HG02571 (cell line): ENCODE measurements around the gene RAB3A.
"Not testable (repeated sequence)": the region's sequence is repeated elsewhere in the genome, so short reads cannot be mapped to it uniquely, and the experiment has no call there.

Experiments
- ATAC-seq: cut with Tn5 transposase; IDR thresholded peaks from one replicate; pipeline ENCODE4 v1.9.1; 2021; ENCODE audit warnings: mild to moderate bottlenecking, moderate library complexity; ENCODE audit not compliant: unreplicated experiment

RAB3A gene

GRCh38 chr19:18224525-18225354 lies 20.9 kb upstream of the RAB3A start:
- peak; percentile 85 for ATAC-seq

- no peak for ATAC-seq
These were observed 20.1 kb upstream of the RAB3A start for GRCh38 chr19:18223860-18224524.

GRCh38 chr19:18221815-18222725 lies 18.2 kb upstream of the RAB3A start:
- no peak for ATAC-seq

GRCh38 chr19:18220632-18221275 lies 16.9 kb upstream of the RAB3A start:
- ATAC-seq = no peak

- ATAC-seq = no peak
These were observed 16.2 kb upstream of the RAB3A start for GRCh38 chr19:18219911-18220631.

GRCh38 chr19:18218600-18218999 lies 14.8 kb upstream of the RAB3A start:
- no peak for ATAC-seq

GRCh38 chr19:18218159-18218558 lies 14.3 kb upstream of the RAB3A start:
- ATAC-seq = no peak

GRCh38 chr19:18216789-18217188 lies 12.9 kb upstream of the RAB3A start:
- no peak for ATAC-seq

- no peak for ATAC-seq
These were observed 11.1 kb upstream of the RAB3A start for GRCh38 chr19:18214779-18215433.

- no peak for ATAC-seq
These were observed 7.8 kb upstream of the RAB3A start for GRCh38 chr19:18211683-18212082.

- ATAC-seq = not testable (repeated sequence)
These were observed 6.1 kb upstream of the RAB3A start for GRCh38 chr19:18209912-18210311.

GRCh38 chr19:18208098-18208951 lies 4.5 kb upstream of the RAB3A start:
- ATAC-seq = no peak

GRCh38 chr19:18206018-18206417 lies 2.2 kb upstream of the RAB3A start:
- no peak for ATAC-seq

- ATAC-seq = no peak
These were observed 1.5 kb upstream of the RAB3A start for GRCh38 chr19:18205200-18205892.

GRCh38 chr19:18204394-18205199 lies 755 bp upstream of the RAB3A start:
- peak; percentile 15 for ATAC-seq

GRCh38 chr19:18203408-18203862 lies 407 bp downstream of the RAB3A start:
- peak; percentile 5 for ATAC-seq

- ATAC-seq = no peak
These were observed 949 bp downstream of the RAB3A start for GRCh38 chr19:18202778-18203407.
